Measurements from ENCODE around the gene PRAMEF12.
"Not testable (repeated sequence)": the region's sequence is repeated elsewhere in the genome, so short reads cannot be mapped to it uniquely, and the experiment has no call there.

PRAMEF12 gene

GRCh38 chr1:12772520-12772919 lies 1.0 kb upstream of the PRAMEF12 start:
- FAIRE-seq, result no peak

GRCh38 chr1:12774801-12775345 lies 1.3 kb downstream of the PRAMEF12 start:
- FAIRE-seq, result no peak

- no peak for FAIRE-seq
Observed at GRCh38 chr1:12775443-12775842, 1.9 kb downstream of the PRAMEF12 start.

DNA sequence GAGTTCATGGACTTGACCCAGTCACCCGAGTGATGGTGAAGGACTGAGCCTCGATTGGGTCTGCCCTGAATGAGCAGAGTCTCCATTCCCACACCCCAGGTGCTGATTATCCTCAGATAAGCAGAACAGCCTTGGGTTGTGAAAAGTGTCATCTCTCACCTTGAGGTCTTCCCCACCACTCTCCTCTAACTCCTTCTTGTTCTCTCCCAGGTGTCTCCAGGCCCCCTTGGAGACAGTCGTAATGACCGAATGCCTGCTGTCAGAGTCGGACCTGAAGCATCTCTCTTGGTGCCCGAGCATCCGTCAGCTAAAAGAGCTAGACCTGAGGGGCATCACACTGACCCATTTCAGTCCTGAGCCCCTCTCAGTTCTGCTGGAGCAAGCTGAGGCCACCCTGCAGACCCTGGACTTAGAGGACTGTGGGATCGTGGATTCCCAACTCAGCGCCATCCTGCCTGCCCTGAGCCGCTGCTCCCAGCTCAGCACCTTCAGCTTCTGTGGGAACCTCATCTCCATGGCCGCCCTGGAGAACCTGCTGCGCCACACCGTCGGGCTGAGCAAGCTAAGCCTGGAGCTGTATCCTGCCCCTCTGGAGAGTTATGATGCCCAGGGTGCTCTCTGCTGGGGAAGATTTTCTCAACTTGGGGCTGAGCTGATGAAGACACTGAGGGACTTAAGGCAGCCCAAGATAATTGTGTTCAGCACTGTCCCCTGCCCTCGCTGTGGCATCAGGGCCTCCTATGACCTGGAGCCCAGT lies 3.4 kb downstream of the PRAMEF12 start:
- no peak for FAIRE-seq

DNA sequence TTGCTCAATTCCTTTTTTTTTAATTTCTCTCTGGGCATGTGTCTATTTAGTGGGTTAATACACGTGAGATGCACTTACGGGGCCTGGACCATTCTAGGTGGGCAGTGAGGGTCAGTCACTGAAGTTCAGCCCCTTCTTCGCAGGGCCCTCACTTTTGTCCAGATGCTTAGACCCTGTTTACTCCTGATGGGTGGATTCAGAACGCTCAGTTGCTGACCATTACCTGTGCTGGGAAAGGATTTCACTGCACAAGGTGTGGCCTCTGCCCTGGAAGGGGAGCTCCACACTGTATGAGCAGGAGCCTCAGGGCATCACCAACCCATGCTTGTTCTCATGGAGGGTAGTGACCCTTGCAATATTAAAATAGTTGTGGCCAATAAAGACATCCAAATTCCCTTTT lies 4.5 kb downstream of the PRAMEF12 start:
- FAIRE-seq, result no peak

- FAIRE-seq, result no peak
Observed at GRCh38 chr1:12778907-12779306, 5.4 kb downstream of the PRAMEF12 start.

DNA sequence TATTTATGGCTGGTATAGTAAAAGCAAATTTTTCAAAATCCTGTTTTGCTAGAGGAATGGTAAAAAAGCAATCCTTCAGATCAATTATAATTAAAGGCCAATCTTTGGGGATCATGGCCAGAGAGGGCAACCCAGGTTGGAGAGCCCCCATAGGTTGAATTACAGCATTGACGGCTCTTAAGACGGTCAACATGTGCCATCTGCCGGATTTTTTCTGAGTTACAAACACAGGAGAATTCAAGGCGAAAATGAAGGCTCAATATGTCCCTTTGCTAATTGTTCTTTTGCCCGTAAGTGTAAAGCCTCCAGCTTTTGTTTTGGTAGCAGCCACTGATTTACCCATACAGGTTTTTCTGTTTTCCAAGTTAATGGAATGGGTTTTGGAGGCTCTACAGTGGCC lies 8.0 kb downstream of the PRAMEF12 start:
- peak; percentile 77 for FAIRE-seq

DNA sequence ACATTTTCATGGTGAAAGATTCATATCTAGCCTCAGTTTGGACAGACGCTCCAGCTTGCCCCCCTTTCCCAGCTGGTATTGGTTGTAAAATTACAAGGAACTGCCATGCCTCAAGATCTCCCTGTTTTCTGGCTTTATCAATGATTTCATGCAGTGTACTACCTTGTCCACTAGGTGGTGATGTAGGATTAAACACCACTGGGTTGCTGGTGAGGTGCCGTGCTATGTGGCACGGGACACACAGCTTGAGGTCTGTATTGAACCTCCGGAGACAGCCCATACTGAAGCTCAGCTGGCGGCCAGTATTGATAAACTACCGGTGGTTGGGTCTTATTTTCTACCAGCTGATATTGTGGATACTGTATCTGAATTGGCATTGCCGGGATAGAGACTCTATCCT lies 10.2 kb downstream of the PRAMEF12 start:
- not testable (repeated sequence) for FAIRE-seq

DNA sequence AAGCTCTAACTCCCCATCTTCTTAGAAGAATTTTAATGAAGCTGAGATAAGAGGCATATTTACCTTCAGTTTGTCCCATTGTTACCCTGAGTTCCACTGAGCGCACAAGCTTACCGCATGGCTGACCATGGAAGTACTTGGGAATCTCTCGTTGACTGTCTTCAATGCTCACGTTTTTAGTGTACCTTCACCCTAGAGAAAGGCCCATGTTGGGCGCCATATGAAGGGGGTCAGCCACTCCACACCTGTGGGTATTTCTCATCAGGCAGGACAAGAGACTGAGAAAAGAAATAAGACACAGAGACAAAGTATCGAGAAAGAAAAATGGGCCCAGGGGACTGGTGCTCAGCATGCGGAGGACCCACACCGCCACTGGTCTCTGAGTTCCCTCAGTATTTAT lies 11.2 kb downstream of the PRAMEF12 start:
- not testable (repeated sequence) for FAIRE-seq

DNA sequence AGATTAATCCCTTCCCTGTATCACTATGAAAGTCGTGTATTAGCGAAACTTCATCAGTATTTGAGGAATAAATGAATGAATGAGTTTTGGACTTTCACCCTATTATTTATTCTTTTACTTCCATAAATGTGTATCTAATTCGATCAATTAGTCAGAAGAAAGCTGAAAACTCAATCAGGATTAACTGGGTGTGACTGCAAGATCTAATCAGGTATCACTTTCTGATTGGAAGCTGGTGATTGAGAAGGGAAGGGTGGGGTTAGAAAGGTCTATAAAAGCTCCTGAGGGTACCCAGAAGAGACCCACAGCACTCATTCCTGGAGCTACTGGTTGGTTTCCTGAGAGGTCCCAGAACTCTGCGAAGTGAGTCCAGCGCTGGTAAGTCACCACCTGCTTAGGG lies 17.6 kb downstream of the PRAMEF12 start, which contains the start of gene PRAMEF1:
Gene PRAMEF1 (plus strand): TSS at position 301 of the 400 bp plus-strand sequence. CDS start 1,831 bp downstream, outside the sequence.
- not testable (repeated sequence) for FAIRE-seq

DNA sequence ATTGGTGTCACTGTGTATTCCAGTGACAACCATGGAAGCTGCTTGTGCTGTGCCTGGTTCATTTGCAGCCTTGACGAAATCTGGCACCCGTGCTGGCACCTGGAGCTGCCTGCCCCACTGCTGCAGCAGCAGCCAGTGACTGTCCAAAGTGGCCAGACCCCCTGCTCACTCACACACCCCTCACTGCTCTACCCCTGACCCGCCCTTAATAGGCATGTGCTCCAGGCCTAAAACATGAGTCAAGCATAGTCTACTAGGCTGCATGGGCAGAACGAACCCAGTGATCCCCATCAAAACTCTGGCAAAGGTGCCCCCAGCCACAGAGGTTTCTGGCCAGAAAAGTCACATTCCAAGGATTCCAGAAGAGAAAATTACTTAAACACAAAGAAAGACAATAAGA lies 25.4 kb downstream of the PRAMEF12 start:
- no peak for FAIRE-seq

GRCh38 chr1:12799730-12800129 lies 26.2 kb downstream of the PRAMEF12 start:
- no peak for FAIRE-seq

DNA sequence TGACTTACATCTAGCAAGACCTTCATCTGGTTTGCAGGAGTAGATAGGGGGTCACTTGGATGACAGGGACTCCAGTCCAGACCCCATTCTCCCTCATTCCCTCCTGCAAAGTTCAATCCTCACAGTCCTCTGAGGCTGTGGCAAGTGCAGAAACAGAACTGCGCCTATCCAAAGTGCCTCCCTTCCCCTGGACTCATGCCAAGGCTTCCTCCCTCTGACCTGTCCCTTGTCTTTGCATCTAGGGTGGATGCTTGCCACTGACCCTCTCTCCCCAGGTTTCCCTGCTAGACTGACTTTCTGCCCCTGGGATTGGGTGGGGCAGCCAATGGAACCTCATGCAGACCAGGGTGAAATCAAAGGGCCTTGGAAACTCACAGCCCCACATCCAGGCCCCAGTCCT lies 36.4 kb downstream of the PRAMEF12 start:
- FAIRE-seq, result no peak

GRCh38 chr1:12810691-12811408 lies 37.3 kb downstream of the PRAMEF12 start:
- FAIRE-seq, result no peak

GRCh38 chr1:12811409-12811784 lies 37.9 kb downstream of the PRAMEF12 start:
- no peak for FAIRE-seq

- FAIRE-seq, result not testable (repeated sequence)
Observed at GRCh38 chr1:12819061-12819460, 45.5 kb downstream of the PRAMEF12 start.

All from A204.1 (cell line).